Measurements from ENCODE around the gene DFFA.

- TF ChIP-seq CTCF (IDR thresholded peaks at IDR 0.05) (no peak), EZH2 (IDR thresholded peaks at IDR 0.05) (no peak)
Measured at GRCh38 chr1:10456661-10457060, 15.7 kb downstream of the DFFA start.

Data from neural progenitor cell (in vitro differentiated cells).